ENCODE measurements around the gene DUSP19. TPM values are rescaled to one million over a fixed set of nuclear protein-coding genes. Genes with fewer than 3 reads are reported as not detected.

The DUSP19 gene
- total and polyA plus RNA-seq, 2 of the 13 experiments (the other 11 are each of a cell fraction or from before 2014, with no cell fraction given) = 1.3 to 1.9 TPM

DNA sequence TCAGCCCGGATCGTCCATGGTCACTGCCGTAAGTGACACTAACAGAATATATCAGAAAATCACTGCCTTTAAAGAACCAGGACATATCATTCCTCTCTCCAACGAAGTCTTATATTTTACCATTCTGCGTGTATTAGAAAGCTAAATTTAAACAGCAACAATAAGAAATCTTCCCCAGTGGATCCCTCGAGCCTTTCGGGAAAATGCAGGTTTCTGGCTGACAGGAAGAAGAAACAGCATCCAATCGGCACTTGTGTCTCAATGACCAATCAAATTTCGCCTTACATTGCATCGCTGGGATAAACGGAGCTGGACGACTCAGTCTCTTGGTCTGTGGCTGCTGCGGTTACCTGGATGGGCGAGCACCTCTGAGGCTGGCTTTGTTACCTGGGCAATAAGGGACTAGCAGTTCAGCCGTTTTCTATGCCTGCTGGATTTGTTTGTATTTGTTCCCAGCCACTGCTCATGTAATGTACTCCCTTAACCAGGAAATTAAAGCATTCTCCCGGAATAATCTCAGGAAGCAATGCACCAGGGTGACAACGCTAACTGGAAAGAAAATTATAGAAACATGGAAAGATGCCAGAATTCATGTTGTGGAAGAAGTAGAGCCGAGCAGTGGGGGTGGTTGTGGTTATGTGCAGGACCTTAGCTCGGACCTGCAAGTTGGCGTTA is at the start of gene DUSP19 (continued):
- TF ChIP-seq, protein P1, sequence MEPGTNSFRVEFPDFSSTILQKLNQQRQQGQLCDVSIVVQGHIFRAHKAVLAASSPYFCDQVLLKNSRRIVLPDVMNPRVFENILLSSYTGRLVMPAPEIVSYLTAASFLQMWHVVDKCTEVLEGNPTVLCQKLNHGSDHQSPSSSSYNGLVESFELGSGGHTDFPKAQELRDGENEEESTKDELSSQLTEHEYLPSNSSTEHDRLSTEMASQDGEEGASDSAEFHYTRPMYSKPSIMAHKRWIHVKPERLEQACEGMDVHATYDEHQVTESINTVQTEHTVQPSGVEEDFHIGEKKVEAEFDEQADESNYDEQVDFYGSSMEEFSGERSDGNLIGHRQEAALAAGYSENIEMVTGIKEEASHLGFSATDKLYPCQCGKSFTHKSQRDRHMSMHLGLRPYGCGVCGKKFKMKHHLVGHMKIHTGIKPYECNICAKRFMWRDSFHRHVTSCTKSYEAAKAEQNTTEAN (CRISPR knock-in tag; conservative IDR thresholded peaks at IDR 0.05) = 0 out of 2 replicates have a peak, but pooled peaks have one; percentile 13
- TF ChIP-seq KLF11 (CRISPR knock-in tag; IDR thresholded peaks at IDR 0.05) = no peak
- TF ChIP-seq, protein P2, sequence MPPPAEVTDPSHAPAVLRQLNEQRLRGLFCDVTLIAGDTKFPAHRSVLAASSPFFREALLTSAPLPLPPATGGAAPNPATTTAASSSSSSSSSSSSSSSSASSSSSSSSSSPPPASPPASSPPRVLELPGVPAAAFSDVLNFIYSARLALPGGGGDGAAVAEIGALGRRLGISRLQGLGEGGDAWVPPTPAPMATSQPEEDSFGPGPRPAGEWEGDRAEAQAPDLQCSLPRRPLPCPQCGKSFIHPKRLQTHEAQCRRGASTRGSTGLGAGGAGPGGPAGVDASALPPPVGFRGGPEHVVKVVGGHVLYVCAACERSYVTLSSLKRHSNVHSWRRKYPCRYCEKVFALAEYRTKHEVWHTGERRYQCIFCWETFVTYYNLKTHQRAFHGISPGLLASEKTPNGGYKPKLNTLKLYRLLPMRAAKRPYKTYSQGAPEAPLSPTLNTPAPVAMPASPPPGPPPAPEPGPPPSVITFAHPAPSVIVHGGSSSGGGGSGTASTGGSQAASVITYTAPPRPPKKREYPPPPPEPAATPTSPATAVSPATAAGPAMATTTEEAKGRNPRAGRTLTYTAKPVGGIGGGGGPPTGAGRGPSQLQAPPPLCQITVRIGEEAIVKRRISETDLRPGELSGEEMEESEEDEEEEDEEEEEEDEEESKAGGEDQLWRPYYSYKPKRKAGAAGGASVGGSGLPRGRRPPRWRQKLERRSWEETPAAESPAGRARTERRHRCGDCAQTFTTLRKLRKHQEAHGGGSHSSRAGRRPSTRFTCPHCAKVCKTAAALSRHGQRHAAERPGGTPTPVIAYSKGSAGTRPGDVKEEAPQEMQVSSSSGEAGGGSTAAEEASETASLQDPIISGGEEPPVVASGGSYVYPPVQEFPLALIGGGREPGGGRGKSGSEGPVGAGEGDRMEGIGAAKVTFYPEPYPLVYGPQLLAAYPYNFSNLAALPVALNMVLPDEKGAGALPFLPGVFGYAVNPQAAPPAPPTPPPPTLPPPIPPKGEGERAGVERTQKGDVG (CRISPR knock-in tag; IDR thresholded peaks at IDR 0.05; ENCODE audit: borderline replicate concordance) = no peak
- TF ChIP-seq MTA1 (CRISPR knock-in tag; IDR thresholded peaks at IDR 0.05; ENCODE audit: borderline replicate concordance) = no peak
- TF ChIP-seq, protein P3, sequence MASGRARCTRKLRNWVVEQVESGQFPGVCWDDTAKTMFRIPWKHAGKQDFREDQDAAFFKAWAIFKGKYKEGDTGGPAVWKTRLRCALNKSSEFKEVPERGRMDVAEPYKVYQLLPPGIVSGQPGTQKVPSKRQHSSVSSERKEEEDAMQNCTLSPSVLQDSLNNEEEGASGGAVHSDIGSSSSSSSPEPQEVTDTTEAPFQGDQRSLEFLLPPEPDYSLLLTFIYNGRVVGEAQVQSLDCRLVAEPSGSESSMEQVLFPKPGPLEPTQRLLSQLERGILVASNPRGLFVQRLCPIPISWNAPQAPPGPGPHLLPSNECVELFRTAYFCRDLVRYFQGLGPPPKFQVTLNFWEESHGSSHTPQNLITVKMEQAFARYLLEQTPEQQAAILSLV (CRISPR knock-in tag; IDR thresholded peaks at IDR 0.05; ENCODE audit: borderline replicate concordance) = no peak
- TF ChIP-seq, protein P4, sequence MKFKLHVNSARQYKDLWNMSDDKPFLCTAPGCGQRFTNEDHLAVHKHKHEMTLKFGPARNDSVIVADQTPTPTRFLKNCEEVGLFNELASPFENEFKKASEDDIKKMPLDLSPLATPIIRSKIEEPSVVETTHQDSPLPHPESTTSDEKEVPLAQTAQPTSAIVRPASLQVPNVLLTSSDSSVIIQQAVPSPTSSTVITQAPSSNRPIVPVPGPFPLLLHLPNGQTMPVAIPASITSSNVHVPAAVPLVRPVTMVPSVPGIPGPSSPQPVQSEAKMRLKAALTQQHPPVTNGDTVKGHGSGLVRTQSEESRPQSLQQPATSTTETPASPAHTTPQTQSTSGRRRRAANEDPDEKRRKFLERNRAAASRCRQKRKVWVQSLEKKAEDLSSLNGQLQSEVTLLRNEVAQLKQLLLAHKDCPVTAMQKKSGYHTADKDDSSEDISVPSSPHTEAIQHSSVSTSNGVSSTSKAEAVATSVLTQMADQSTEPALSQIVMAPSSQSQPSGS (CRISPR knock-in tag; IDR thresholded peaks at IDR 0.05) = no peak; the same call in 1 of the 2 replicates
- TF ChIP-seq, protein P5, sequence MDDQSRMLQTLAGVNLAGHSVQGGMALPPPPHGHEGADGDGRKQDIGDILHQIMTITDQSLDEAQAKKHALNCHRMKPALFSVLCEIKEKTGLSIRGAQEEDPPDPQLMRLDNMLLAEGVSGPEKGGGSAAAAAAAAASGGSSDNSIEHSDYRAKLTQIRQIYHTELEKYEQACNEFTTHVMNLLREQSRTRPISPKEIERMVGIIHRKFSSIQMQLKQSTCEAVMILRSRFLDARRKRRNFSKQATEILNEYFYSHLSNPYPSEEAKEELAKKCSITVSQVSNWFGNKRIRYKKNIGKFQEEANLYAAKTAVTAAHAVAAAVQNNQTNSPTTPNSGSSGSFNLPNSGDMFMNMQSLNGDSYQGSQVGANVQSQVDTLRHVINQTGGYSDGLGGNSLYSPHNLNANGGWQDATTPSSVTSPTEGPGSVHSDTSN (CRISPR knock-in tag; IDR thresholded peaks at IDR 0.05; ENCODE audit: borderline replicate concordance) = no peak
- peak; percentile 74; the same call in 1 of the 2 replicates for TF ChIP-seq ZNF350 (CRISPR knock-in tag; IDR thresholded peaks at IDR 0.05; ENCODE audit: borderline replicate concordance, low read depth)
- TF ChIP-seq HOXA3 (CRISPR knock-in tag; IDR thresholded peaks at IDR 0.05) = no peak; the same call in 1 of the 2 replicates
- TF ChIP-seq ZNF24 (IDR thresholded peaks at IDR 0.05) = no peak
- no peak for TF ChIP-seq REXO4 (CRISPR knock-in tag; IDR thresholded peaks at IDR 0.05; ENCODE audit: borderline replicate concordance)
- TF ChIP-seq, protein P6, sequence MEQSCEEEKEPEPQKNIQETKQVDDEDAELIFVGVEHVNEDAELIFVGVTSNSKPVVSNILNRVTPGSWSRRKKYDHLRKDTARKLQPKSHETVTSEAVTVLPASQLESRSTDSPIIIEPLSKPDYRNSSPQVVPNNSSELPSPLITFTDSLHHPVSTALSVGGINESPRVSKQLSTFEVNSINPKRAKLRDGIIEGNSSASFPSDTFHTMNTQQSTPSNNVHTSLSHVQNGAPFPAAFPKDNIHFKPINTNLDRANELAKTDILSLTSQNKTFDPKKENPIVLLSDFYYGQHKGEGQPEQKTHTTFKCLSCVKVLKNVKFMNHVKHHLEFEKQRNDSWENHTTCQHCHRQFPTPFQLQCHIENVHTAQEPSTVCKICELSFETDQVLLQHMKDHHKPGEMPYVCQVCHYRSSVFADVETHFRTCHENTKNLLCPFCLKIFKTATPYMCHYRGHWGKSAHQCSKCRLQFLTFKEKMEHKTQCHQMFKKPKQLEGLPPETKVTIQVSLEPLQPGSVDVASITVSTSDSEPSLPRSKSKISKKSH (CRISPR knock-in tag; IDR thresholded peaks at IDR 0.05; ENCODE audit: borderline replicate concordance) = no peak
- no peak for TF ChIP-seq ZNF30 (CRISPR knock-in tag; IDR thresholded peaks at IDR 0.05)
- TF ChIP-seq ZSCAN21 (CRISPR knock-in tag; IDR thresholded peaks at IDR 0.05; ENCODE audit: borderline replicate concordance) = 0 out of 2 replicates have a peak, but pooled peaks have one; percentile 26
